Stomach (tissue), 9 donors: Measurements from ENCODE around the gene SPRR1A. TPM values are rescaled to one million over a fixed set of nuclear protein-coding genes. Genes with fewer than 3 reads are reported as not detected.

ENCODE experiments used
- DNase-seq, 2 donors: peaks; one replicate each; pipeline versions ENCODE4 v3.0.0 to v3.0.0-alpha.2; 2013 to 2019
- H3K27ac ChIP-seq, 5 donors: fragments of 200-600 bp in 4 of 5; sonication (generic) in 4 of 5; one replicate each; pipeline ENCODE4 v1.5.1; 2013 to 2019; ENCODE audit warnings: mild to moderate bottlenecking in 1 of 5, moderate library complexity in 1 of 5
- H3K27me3 ChIP-seq, 3 donors: fragments of 200-600 bp; sonication (generic); one replicate each; pipeline ENCODE4 v1.5.1; 2017 to 2019; ENCODE audit warnings: mixed run types in 1 of 3
- H3K36me3 ChIP-seq, 4 donors: fragments of 200-600 bp; sonication (generic); 1 replicate in 3 of 4; 2 replicates in 1 of 4; pipeline ENCODE4 v1.5.1; 2016 to 2019
- H3K4me1 ChIP-seq, 4 donors: fragments of 200-600 bp; sonication (generic); one replicate each; pipeline ENCODE4 v1.5.1; 2016 to 2019
- H3K4me3 ChIP-seq, 4 donors: fragments of 200-600 bp; sonication (generic) in 3 of 4; one replicate each; pipeline ENCODE4 v1.5.1; 2016 to 2019; ENCODE audit warnings: mild to moderate bottlenecking in 1 of 4
- H3K9me3 ChIP-seq, 4 donors: fragments of 200-600 bp; sonication (generic); one replicate each; pipeline ENCODE4 v1.5.1; 2016 to 2019
- CTCF ChIP-seq, 7 experiments: fragments of 450-650 bp in 4 of 7; fragments of 200-600 bp in 3 of 7; sonication (generic) in 3 of 7; IDR thresholded peaks; one replicate each; pipeline ENCODE4 v1.5.1; 2016 to 2019; ENCODE audit warnings: antibody characterized with exemption in 7 of 7, control low read depth in 2 of 7, mild to moderate bottlenecking in 1 of 7
- EP300 ChIP-seq: sonication (generic); formaldehyde crosslinking; IDR thresholded peaks from one replicate; pipeline ENCODE4 v1.6.1; 2017; ENCODE audit warnings: antibody characterized with exemption
- POLR2A ChIP-seq, 4 donors: fragments of 450-650 bp; IDR thresholded peaks; one replicate each; pipeline ENCODE4 v1.6.1; 2016; ENCODE audit warnings: antibody characterized with exemption in 4 of 4, control low read depth in 2 of 4, mild to moderate bottlenecking in 1 of 4, moderate library complexity in 1 of 4
- POLR2AphosphoS5 ChIP-seq, 3 donors: sonication (generic); formaldehyde crosslinking; IDR thresholded peaks; one replicate each; pipeline ENCODE4 v1.6.1; 2016; ENCODE audit warnings: antibody characterized with exemption in 3 of 3
- WGBS, 5 donors: extraction: QIAGEN DNeasy Blood & Tissue Kit in 3 of 5; methylation state at CpG; one replicate each; pipeline versions ENCODE4 v1.1.5 to v1.1.7; 2013 to 2018; 5-methylcytosine and 5-hydroxymethylcytosine counted together
- intact Hi-C: fragments of 100-400 bp; cut with DNase I; formaldehyde crosslinking; loops from one replicate; pipeline ENCODE4 v1.15.1; 2023; ENCODE audit warnings: low total_unique reads
- polyA plus RNA-seq, 3 donors: library from polyadenylated mRNA; stranded (reverse); fragments of 200-250 nt; gene quantifications; one replicate each; pipeline ENCODE4 v1.2.3, GENCODE V29; 2013
- total RNA-seq, 5 donors: library from RNA; depleted of rRNA; stranded (reverse); fragments of >200 nt; gene quantifications; one replicate each; pipeline versions ENCODE4 v1.1.0 to v1.2.3, GENCODE V29; 2014 to 2016
- donor health status: healthy with polysubstance abuse.
- donor health status: Bipolar disorder and iron deficiency.
- donor health status: healthy.

Gene SPRR1A
- total and polyA plus RNA-seq, 8 donors, result 123 TPM; not detected in 7

DNA sequence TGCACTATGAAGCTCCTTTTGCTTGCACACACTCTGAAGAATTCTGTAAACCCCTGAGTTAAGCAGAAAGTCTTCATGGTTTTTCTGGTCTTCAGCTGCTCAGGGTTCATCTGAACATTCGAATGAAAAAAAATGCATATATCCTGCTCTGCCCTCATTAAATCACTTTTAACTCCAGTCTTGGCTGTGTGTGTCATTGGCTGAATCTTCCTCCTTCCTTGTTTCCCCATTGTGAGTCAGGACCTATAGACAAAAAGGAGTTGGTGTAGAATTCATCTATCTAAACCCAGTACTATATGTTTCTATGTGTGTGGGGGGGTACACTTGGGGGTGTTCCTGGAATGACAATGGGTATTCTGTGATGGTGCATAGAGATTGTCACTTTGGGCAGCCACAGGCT is 40.5 kb downstream of the SPRR1A start:
- Histone ChIP-seq H3K36me3 (no peaks in the 10 kb centered on the region), H3K27me3 (no peaks in the 10 kb centered on the region), H3K9me3 (no peaks in the 10 kb centered on the region), H3K27ac (no peak overlapping the region), H3K4me3 (no peak overlapping the region), H3K4me1 (no peaks in the 10 kb centered on the region)
- no peak for DNase-seq
- intact Hi-C loops, result no loop called here
- 83 to 100% (median 94%) methylated on average over 1 of the region's 1 CpG for WGBS, 5 donors
- TF ChIP-seq POLR2A (IDR thresholded peaks at IDR 0.05) (no peak), EP300 (no peak), POLR2AphosphoS5 (IDR thresholded peaks at IDR 0.05) (no peak), CTCF (IDR thresholded peaks at IDR 0.05) (no peak)

DNA sequence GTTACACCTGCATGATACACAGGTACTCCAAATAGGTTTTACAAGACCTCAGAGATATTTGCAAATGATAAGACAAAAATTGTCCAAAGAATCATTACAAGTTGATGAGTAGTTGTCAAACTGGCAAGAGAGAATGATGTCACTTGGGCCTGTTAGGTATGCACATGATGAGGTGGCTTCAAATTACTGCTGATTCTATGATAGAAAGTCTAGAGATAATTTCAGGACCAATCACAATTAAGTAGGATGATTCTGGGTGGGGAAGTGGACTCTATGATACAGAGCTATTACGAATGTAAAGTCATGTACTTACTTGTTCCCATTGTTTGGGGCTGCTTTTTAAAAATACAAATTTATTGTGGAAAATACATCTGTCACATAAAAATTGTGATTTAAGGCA is 41.9 kb downstream of the SPRR1A start:
- Histone ChIP-seq H3K4me3 (no peak overlapping the region), H3K9me3 (no peaks in the 10 kb centered on the region), H3K27me3 (no peaks in the 10 kb centered on the region), H3K36me3 (no peaks in the 10 kb centered on the region), H3K4me1 (no peaks in the 10 kb centered on the region), H3K27ac (no peak overlapping the region)
- no peak for DNase-seq
- WGBS, 5 donors, result 64 to 87% (median 77%) methylated on average over 1 of the region's 1 CpG
- intact Hi-C loops, result no loop called here
- TF ChIP-seq EP300 (no peak), POLR2AphosphoS5 (IDR thresholded peaks at IDR 0.05) (no peak), CTCF (IDR thresholded peaks at IDR 0.05) (no peak)

GRCh38 chr1:153028766-153029165 is 44.9 kb downstream of the SPRR1A start:
- H3K36me3 ChIP-seq, result no peaks in the 10 kb centered on the region
- intact Hi-C loops, result no loop called here
- TF ChIP-seq CTCF (IDR thresholded peaks at IDR 0.05) (no peak), POLR2A (IDR thresholded peaks at IDR 0.05) (no peak), EP300 (no peak), POLR2AphosphoS5 (IDR thresholded peaks at IDR 0.05) (no peak)
- H3K9me3 ChIP-seq, result no peaks in the 10 kb centered on the region
- DNase-seq, result no peak
- H3K27me3 ChIP-seq, result no peaks in the 10 kb centered on the region
- H3K27ac ChIP-seq, result no peak overlapping the region
- H3K4me3 ChIP-seq, result no peak overlapping the region
- H3K4me1 ChIP-seq, result no peaks in the 10 kb centered on the region
- 54 to 76% (median 74%) methylated on average over 1 of the region's 1 CpG for WGBS, 5 donors

DNA sequence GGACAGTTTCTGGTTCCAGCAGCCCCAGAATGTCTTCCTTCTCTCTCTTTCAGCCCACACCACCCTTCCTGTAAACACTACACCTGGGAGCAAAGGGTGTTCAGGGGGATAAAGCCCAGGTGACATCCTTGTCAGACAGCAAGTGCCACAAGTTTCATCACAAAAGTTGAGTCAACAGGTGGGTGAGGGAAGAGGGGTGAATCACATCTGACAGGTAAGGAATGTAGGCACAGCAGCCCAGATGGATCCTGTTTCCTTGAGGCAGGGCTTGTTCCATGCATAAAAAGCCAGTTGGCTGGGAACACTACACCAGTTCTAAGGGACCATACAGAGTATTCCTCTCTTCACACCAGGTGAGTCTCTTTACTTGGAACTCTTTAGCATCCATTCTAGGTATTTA is 47.0 kb downstream of the SPRR1A start, which contains the start of gene SPRR1B:
SPRR1B (plus strand) TSS at position 309 of the 400 bp plus-strand sequence. CDS start 1,143 bp downstream, outside the sequence.
- H3K4me1 ChIP-seq, result no peaks in the 10 kb centered on the region
- no peaks in the 10 kb centered on the region for H3K27me3 ChIP-seq
- no peak within 1 kb of the TSS for H3K27ac ChIP-seq
- DNase-seq, result no peak
- H3K36me3 ChIP-seq, result no peaks in the 10 kb centered on the region
- intact Hi-C loops, result no loop called here
- TF ChIP-seq CTCF (IDR thresholded peaks at IDR 0.05), result no peak
- no peak for TF ChIP-seq POLR2AphosphoS5 (IDR thresholded peaks at IDR 0.05)
- no peak for TF ChIP-seq EP300
- TF ChIP-seq POLR2A (IDR thresholded peaks at IDR 0.05), result no peak
- H3K9me3 ChIP-seq, result no peaks in the 10 kb centered on the region
- no peak within 1 kb of the TSS for H3K4me3 ChIP-seq

DNA sequence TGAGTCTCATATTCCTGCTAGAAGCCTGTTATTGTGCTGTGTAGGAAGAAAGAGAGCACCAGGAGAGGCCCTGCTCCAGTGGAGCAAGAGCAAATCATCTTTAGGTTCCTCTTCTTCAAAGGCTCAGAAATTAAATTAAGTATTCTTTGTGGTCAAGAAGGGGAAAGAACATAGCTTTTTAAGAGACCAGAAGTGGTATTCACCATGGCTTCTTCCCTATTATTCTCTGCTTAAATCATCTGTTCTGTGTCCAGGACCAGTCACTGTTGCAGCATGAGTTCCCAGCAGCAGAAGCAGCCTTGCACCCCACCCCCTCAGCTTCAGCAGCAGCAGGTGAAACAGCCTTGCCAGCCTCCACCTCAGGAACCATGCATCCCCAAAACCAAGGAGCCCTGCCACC is 48.2 kb downstream of the SPRR1A start:
- intact Hi-C loops, result no loop called here
- DNase-seq, result no peak
- TF ChIP-seq POLR2A (IDR thresholded peaks at IDR 0.05) (no peak), EP300 (no peak), POLR2AphosphoS5 (IDR thresholded peaks at IDR 0.05) (no peak), CTCF (IDR thresholded peaks at IDR 0.05) (no peak)
- Histone ChIP-seq H3K27me3 (no peaks in the 10 kb centered on the region), H3K36me3 (no peaks in the 10 kb centered on the region), H3K4me1 (no peaks in the 10 kb centered on the region), H3K9me3 (no peaks in the 10 kb centered on the region), H3K27ac (no peak overlapping the region), H3K4me3 (no peak overlapping the region)
